K562 (cell line): ENCODE measurements around the gene TAF3. TPM values are rescaled to one million over a fixed set of nuclear protein-coding genes. Genes with fewer than 3 reads are reported as not detected.
A peak's percentile ranks its signal among the peaks of the same experiment; 100 is the strongest.

Experiments
- ASH1L ChIP-seq: fragments of 450-650 bp; IDR thresholded peaks from 2 replicates; pipeline ENCODE4 v1.6.1; 2018; ENCODE audit warnings: borderline replicate concordance, mild to moderate bottlenecking, low read depth; ENCODE audit not compliant: partially characterized antibody
- ATF7 ChIP-seq: fragments of 450-650 bp; IDR thresholded peaks from 2 replicates; pipeline ENCODE4 v1.7.1; 2014; ENCODE audit warnings: mild to moderate bottlenecking, moderate library complexity
- BCL6 ChIP-seq: fragments of 250-450 bp; sonication (Bioruptor Pico); IDR thresholded peaks from 2 replicates; pipeline ENCODE4 v1.4.0; 2020
- CBX3 ChIP-seq, 2 experiments: IDR thresholded peaks; 1 replicate in 1 of 2; 2 replicates in 1 of 2; pipeline ENCODE4 v1.6.1; 2012; ENCODE audit warnings: inconsistent platforms in 2 of 2, low read length in 2 of 2, borderline replicate concordance in 1 of 2, control low read depth in 1 of 2
- EGR1 ChIP-seq: fragments of 450-650 bp; conservative IDR thresholded peaks from 2 replicates; pipeline ENCODE4 v1.6.1; 2017; ENCODE audit warnings: mild to moderate bottlenecking
- EHMT2 ChIP-seq: fragments of 450-650 bp; IDR thresholded peaks from 2 replicates; pipeline ENCODE4 v1.6.1; 2018; ENCODE audit warnings: antibody characterized with exemption
- ELF2 ChIP-seq: fragments of 250-450 bp; sonication (Bioruptor Pico); IDR thresholded peaks from 2 replicates; pipeline ENCODE4 v1.5.0; 2021; ENCODE audit warnings: mild to moderate bottlenecking
- MAFF ChIP-seq: IDR thresholded peaks from 2 replicates; pipeline ENCODE4 v1.6.1; 2012; ENCODE audit warnings: low read length, improper control_type of control experiment
- MED1 ChIP-seq: sonication (generic); formaldehyde crosslinking; IDR thresholded peaks from 2 replicates; pipeline ENCODE4 v1.8.1; 2023; ENCODE audit warnings: missing genetic modification reagents, borderline replicate concordance
- MEIS2 ChIP-seq: fragments of 450-650 bp; IDR thresholded peaks from 2 replicates; pipeline ENCODE4 v1.6.1; 2014; ENCODE audit warnings: mild to moderate bottlenecking; ENCODE audit not compliant: partially characterized antibody
- MLLT1 ChIP-seq, 2 experiments: fragments of 450-650 bp; IDR thresholded peaks; 2 replicates each; pipeline ENCODE4 v1.6.1; 2016
- NFIC ChIP-seq: fragments of 450-650 bp; IDR thresholded peaks from 2 replicates; pipeline ENCODE4 v1.6.1; 2017; ENCODE audit warnings: mild to moderate bottlenecking, inconsistent platforms
- NFRKB ChIP-seq: fragments of 450-650 bp; IDR thresholded peaks from 2 replicates; pipeline ENCODE4 v1.6.1; 2016; ENCODE audit warnings: low read depth
- POLR2B ChIP-seq: fragments of 450-650 bp; IDR thresholded peaks from 2 replicates; pipeline ENCODE4 v1.6.1; 2018; ENCODE audit warnings: low read depth; ENCODE audit not compliant: partially characterized antibody
- PRMT5 ChIP-seq: sonication (generic); formaldehyde crosslinking; IDR thresholded peaks from 2 replicates; pipeline ENCODE4 v1.5.0; 2020; ENCODE audit warnings: missing genetic modification reagents
- RBBP5 ChIP-seq: fragments of 200-600 bp; sonication (generic); IDR thresholded peaks from 2 replicates; pipeline ENCODE4 v1.6.1; 2012; ENCODE audit warnings: borderline replicate concordance, mild to moderate bottlenecking, low read length, control low read depth, inconsistent platforms; ENCODE audit not compliant: insufficient read depth, poor library complexity, severe bottlenecking
- SP1 ChIP-seq: sonication (generic); formaldehyde crosslinking; IDR thresholded peaks from 2 replicates; pipeline ENCODE4 v1.8.1; 2022; ENCODE audit warnings: mild to moderate bottlenecking, missing genetic modification reagents
- SRF ChIP-seq, 2 experiments: fragments of 250-450, 450-650 bp in 1 of 2; sonication (Bioruptor Pico) in 1 of 2; sonication (generic) in 1 of 2; formaldehyde crosslinking; IDR thresholded peaks; 2 replicates each; pipeline versions ENCODE4 v1.5.0 to v1.5.1; 2020 to 2022; ENCODE audit warnings: mild to moderate bottlenecking in 1 of 2, missing genetic modification reagents in 1 of 2
- VEZF1 ChIP-seq: fragments of 200-800 bp; sonication (Bioruptor generic); IDR thresholded peaks from 2 replicates; pipeline ENCODE4 v1.6.1; 2017; ENCODE audit warnings: missing genetic modification characterization, missing compliant biosample characterization
- ZNF561 ChIP-seq: fragments of 450-650 bp; formaldehyde crosslinking; conservative IDR thresholded peaks from 2 replicates; pipeline ENCODE4 v1.4.0; 2020; ENCODE audit warnings: mild to moderate bottlenecking, moderate library complexity
- ZNF766 ChIP-seq: fragments of 200-800 bp; sonication (Bioruptor generic); conservative IDR thresholded peaks from 2 replicates; pipeline ENCODE4 v1.6.1; 2016; ENCODE audit warnings: missing genetic modification characterization, missing compliant biosample characterization
- ZNF830 ChIP-seq: fragments of 250-450 bp; sonication (Bioruptor Pico); IDR thresholded peaks from 2 replicates; pipeline ENCODE4 v1.5.0; 2021; ENCODE audit warnings: mild to moderate bottlenecking
- polyA plus RNA-seq, 8 experiments: library from polyadenylated mRNA; depleted of rRNA in 4 of 8; stranded (reverse) in 5 of 8; unstranded in 3 of 8; fragments of >200 nt; fragmentation: Nextera tagmentation in 2 of 8; fragmentation: Illumina TruSeq in 1 of 8; extraction: Ambion mirVana in 2 of 8; extraction: Trizol in 1 of 8; gene quantifications; 2 replicates each; pipeline versions ENCODE4 v1.2.1 to v1.2.3, GENCODE V29; 2011 to 2014; ENCODE audit warnings: inconsistent platforms in 1 of 8, missing spikeins in 1 of 8
- total RNA-seq, 7 experiments: library from RNA; depleted of rRNA in 6 of 7; stranded (reverse); fragments of >200 nt in 6 of 7; fragmentation: Illumina TruSeq in 2 of 7; extraction: Trizol in 2 of 7; gene quantifications; 2 replicates each; pipeline versions ENCODE4 v1.2.1 to v1.2.3, GENCODE V29; 2011 to 2021; ENCODE audit warnings: low replicate concordance in 1 of 7
- TF ChIP-seq, protein P1 (sequence below): fragments of 250-450 bp; sonication (Bioruptor Pico); IDR thresholded peaks from 2 replicates; pipeline ENCODE4 v1.4.0; 2020; ENCODE audit warnings: mild to moderate bottlenecking, moderate library complexity

The TAF3 gene
- total and polyA plus RNA-seq, 9 of the 15 experiments (the other 6 are each of a cell fraction or from before 2014, with no cell fraction given) = 1.5 to 9.9 (median 4.1) TPM

- TF ChIP-seq POLR2B = peak; percentile 95
- TF ChIP-seq VEZF1 (CRISPR knock-in tag) = peak; percentile 56
- TF ChIP-seq MLLT1 (IDR thresholded peaks at IDR 0.05) = peak in 1 of 2 experiments; percentile 49; a peak in 1 of 4 replicates
- peak; percentile 71; the same call in 1 of the 2 replicates for TF ChIP-seq SP1 (CRISPR knock-in tag)
- TF ChIP-seq ZNF830 (CRISPR knock-in tag) = peak; percentile 26; the same call in 1 of the 2 replicates
- no peak for TF ChIP-seq CBX3 (IDR thresholded peaks at IDR 0.05; ENCODE audit: borderline replicate concordance in 1 of 2, low read length in 2 of 2)
- TF ChIP-seq ZNF561 (CRISPR knock-in tag) = no peak
- TF ChIP-seq PRMT5 (CRISPR knock-in tag) = no peak
- no peak for TF ChIP-seq BCL6 (CRISPR knock-in tag)
- 0 out of 2 replicates have a peak, but pooled peaks have one; percentile 63 for TF ChIP-seq NFRKB
- TF ChIP-seq MAFF = peak; percentile 37; the same call in 1 of the 2 replicates
- TF ChIP-seq SRF (CRISPR knock-in tag; IDR thresholded peaks at IDR 0.05) = no peak
- TF ChIP-seq MED1 (CRISPR knock-in tag) = no peak
- no peak for TF ChIP-seq ELF2
- TF ChIP-seq ATF7 = 0 out of 2 replicates have a peak, but pooled peaks have one; percentile 29
- TF ChIP-seq ASH1L = no peak
- TF ChIP-seq MEIS2 = peak; percentile 74
- TF ChIP-seq, protein P1, sequence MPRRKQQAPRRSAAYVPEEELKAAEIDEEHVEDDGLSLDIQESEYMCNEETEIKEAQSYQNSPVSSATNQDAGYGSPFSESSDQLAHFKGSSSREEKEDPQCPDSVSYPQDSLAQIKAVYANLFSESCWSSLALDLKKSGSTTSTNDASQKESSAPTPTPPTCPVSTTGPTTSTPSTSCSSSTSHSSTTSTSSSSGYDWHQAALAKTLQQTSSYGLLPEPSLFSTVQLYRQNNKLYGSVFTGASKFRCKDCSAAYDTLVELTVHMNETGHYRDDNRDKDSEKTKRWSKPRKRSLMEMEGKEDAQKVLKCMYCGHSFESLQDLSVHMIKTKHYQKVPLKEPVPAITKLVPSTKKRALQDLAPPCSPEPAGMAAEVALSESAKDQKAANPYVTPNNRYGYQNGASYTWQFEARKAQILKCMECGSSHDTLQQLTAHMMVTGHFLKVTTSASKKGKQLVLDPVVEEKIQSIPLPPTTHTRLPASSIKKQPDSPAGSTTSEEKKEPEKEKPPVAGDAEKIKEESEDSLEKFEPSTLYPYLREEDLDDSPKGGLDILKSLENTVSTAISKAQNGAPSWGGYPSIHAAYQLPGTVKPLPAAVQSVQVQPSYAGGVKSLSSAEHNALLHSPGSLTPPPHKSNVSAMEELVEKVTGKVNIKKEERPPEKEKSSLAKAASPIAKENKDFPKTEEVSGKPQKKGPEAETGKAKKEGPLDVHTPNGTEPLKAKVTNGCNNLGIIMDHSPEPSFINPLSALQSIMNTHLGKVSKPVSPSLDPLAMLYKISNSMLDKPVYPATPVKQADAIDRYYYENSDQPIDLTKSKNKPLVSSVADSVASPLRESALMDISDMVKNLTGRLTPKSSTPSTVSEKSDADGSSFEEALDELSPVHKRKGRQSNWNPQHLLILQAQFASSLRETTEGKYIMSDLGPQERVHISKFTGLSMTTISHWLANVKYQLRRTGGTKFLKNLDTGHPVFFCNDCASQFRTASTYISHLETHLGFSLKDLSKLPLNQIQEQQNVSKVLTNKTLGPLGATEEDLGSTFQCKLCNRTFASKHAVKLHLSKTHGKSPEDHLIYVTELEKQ (CRISPR knock-in tag) = no peak
- no peak for TF ChIP-seq ZNF766 (CRISPR knock-in tag)
- TF ChIP-seq EHMT2 = no peak
- TF ChIP-seq RBBP5 = peak; percentile 75
- peak; percentile 19; the same call in 1 of the 2 replicates for TF ChIP-seq EGR1
- TF ChIP-seq NFIC = no peak; the same call in 1 of the 2 replicates
These were observed 30.3 kb upstream of the TAF3 start, which contains the start of the genes ATP5F1C and KIN (continued) for GRCh38 chr10:7787857-7788638.
